SK-N-SH (cell line): ENCODE results near the gene SLCO2B1. TPM values are rescaled to one million over a fixed set of nuclear protein-coding genes. Genes with fewer than 3 reads are reported as not detected.
A peak's percentile ranks its signal among the peaks of the same experiment; 100 is the strongest.

ENCODE experiments used
- CTCF ChIA-PET: fragments of 300-600, 350-600 bp; formaldehyde crosslinking; extraction: SDS; loops from one replicate; lab custom pipeline; 2021; lab: Yijun Ruan, JAX
- POLR2A ChIA-PET: fragments of 350-600 bp; sonication (Branson Sonifier 250); formaldehyde crosslinking; extraction: SDS; loops from one replicate; lab custom pipeline; 2020; ENCODE audit warnings: antibody characterized with exemption, inconsistent platforms; lab: Yijun Ruan, JAX
- DNase-seq: peaks from one replicate; pipeline ENCODE4 v3.0.0; 2012
- H2AFZ ChIP-seq: fragments of 200-600 bp; sonication (generic); 2 replicates; pipeline ENCODE4 v1.8.1; 2016; ENCODE audit warnings: antibody characterized with exemption, mild to moderate bottlenecking, low read depth
- H3F3A ChIP-seq: fragments of 200-600 bp; sonication (generic); replicated peaks from 2 replicates; pipeline ENCODE3; 2016; ENCODE audit warnings: antibody characterized with exemption, mild to moderate bottlenecking; ENCODE audit not compliant: insufficient read depth
- H3K27ac ChIP-seq, 2 experiments: fragments of 200-500 bp in 1 of 2; fragments of 200-600 bp in 1 of 2; sonication (Bioruptor generic) in 1 of 2; sonication (generic), shearing (Covaris generic) in 1 of 2; 2 replicates each; pipeline versions ENCODE4 v1.5.1 to v1.6.1; 2014 to 2016; ENCODE audit warnings: low read depth in 2 of 2, inconsistent platforms in 1 of 2, low read length in 1 of 2, mild to moderate bottlenecking in 1 of 2, mixed read lengths in 1 of 2
- H3K27me3 ChIP-seq: fragments of 200-600 bp; sonication (generic), shearing (Covaris generic); 2 replicates; pipeline ENCODE4 v1.6.1; 2016; ENCODE audit warnings: mixed run types; ENCODE audit not compliant: insufficient read depth
- H3K36me3 ChIP-seq, 2 experiments: fragments of 200-500 bp in 1 of 2; fragments of 200-600 bp in 1 of 2; sonication (Bioruptor generic) in 1 of 2; sonication (generic) in 1 of 2; replicated peaks in 1 of 2; 2 replicates each; pipeline versions ENCODE3 to v1.5.1; 2014 to 2016; ENCODE audit warnings: low read length in 1 of 2, mild to moderate bottlenecking in 1 of 2; ENCODE audit not compliant: insufficient read depth in 2 of 2, control insufficient read depth in 1 of 2
- H3K4me1 ChIP-seq, 2 experiments: fragments of 200-500 bp in 1 of 2; fragments of 200-600 bp in 1 of 2; sonication (Bioruptor generic) in 1 of 2; sonication (generic), shearing (Covaris generic) in 1 of 2; 2 replicates each; pipeline versions ENCODE4 v1.5.1 to v1.6.1; 2014 to 2016; ENCODE audit warnings: low read depth in 1 of 2, low read length in 1 of 2, mixed run types in 1 of 2; ENCODE audit not compliant: insufficient read depth in 2 of 2, control insufficient read depth in 1 of 2
- H3K4me2 ChIP-seq: fragments of 200-600 bp; sonication (generic), shearing (Covaris generic); 2 replicates; pipeline ENCODE4 v1.6.1; 2017; ENCODE audit warnings: mixed run types
- H3K4me3 ChIP-seq, 2 experiments: fragments of 200-500 bp in 1 of 2; fragments of 200-600 bp in 1 of 2; sonication (Bioruptor generic) in 1 of 2; sonication (generic), shearing (Covaris generic) in 1 of 2; 2 replicates each; pipeline versions ENCODE4 v1.5.1 to v1.8.1; 2014 to 2016; ENCODE audit warnings: low read depth in 2 of 2, inconsistent platforms in 1 of 2, low read length in 1 of 2, mild to moderate bottlenecking in 1 of 2, mixed read lengths in 1 of 2, moderate library complexity in 1 of 2
- H3K79me2 ChIP-seq: fragments of 200-600 bp; sonication (generic); 2 replicates; pipeline ENCODE4 v1.8.1; 2017; ENCODE audit warnings: mild to moderate bottlenecking; ENCODE audit not compliant: insufficient read depth
- H3K9ac ChIP-seq: fragments of 200-600 bp; sonication (generic); 2 replicates; pipeline ENCODE4 v1.6.1; 2017; ENCODE audit warnings: mixed run types
- H3K9me2 ChIP-seq: fragments of 200-600 bp; sonication (generic); 2 replicates; pipeline ENCODE4 v1.6.1; 2017; ENCODE audit warnings: mixed run types
- H3K9me3 ChIP-seq: fragments of 200-600 bp; sonication (generic); 2 replicates; pipeline ENCODE4 v1.6.1; 2017; ENCODE audit warnings: mixed run types, mild to moderate bottlenecking, moderate library complexity
- H4K20me1 ChIP-seq: fragments of 200-600 bp; sonication (generic); 2 replicates; pipeline ENCODE4 v1.6.1; 2017; ENCODE audit warnings: mild to moderate bottlenecking, mixed run types; ENCODE audit not compliant: insufficient read depth
- CTCF ChIP-seq: fragments of 200-600 bp; sonication (generic); IDR thresholded peaks from 2 replicates; pipeline ENCODE4 v1.6.1; 2017; ENCODE audit warnings: antibody characterized with exemption, mild to moderate bottlenecking, moderate library complexity
- GATA2 ChIP-seq: sonication (generic); formaldehyde crosslinking; IDR thresholded peaks from 2 replicates; pipeline ENCODE4 v1.5.0; 2020; ENCODE audit warnings: mild to moderate bottlenecking, missing genetic modification reagents
- NRF1 ChIP-seq: IDR thresholded peaks from 2 replicates; pipeline ENCODE4 v1.6.1; 2012; ENCODE audit warnings: low read depth, mild to moderate bottlenecking, low read length
- RAD21 ChIP-seq: IDR thresholded peaks from 2 replicates; pipeline ENCODE4 v1.6.1; 2012; ENCODE audit warnings: mild to moderate bottlenecking, low read length
- RCOR1 ChIP-seq: fragments of 150-350 bp; IDR thresholded peaks from 2 replicates; pipeline ENCODE4 v1.6.1; 2017; ENCODE audit warnings: antibody characterized with exemption, low read length
- RXRA ChIP-seq: IDR thresholded peaks from 2 replicates; pipeline ENCODE4 v1.4.0; 2012; ENCODE audit warnings: low read depth, mild to moderate bottlenecking, borderline replicate concordance
- SMC3 ChIP-seq: IDR thresholded peaks from 2 replicates; pipeline ENCODE4 v1.6.1; 2012; ENCODE audit warnings: low read depth, low read length, improper control_type of control experiment
- TAF1 ChIP-seq: IDR thresholded peaks from 2 replicates; pipeline ENCODE4 v1.6.1; 2012; ENCODE audit warnings: low read depth, mild to moderate bottlenecking, low read length, moderate library complexity, borderline replicate concordance
- YY1 ChIP-seq: IDR thresholded peaks from 2 replicates; pipeline ENCODE4 v1.4.0; 2012; ENCODE audit warnings: low read depth, mild to moderate bottlenecking
- WGBS: methylation state at CpG from one replicate; pipeline ENCODE4 v1.1.6; 2017; ENCODE audit warnings: low lambda C conversion rate; 5-methylcytosine and 5-hydroxymethylcytosine counted together
- polyA plus RNA-seq, 3 experiments: library from polyadenylated mRNA; depleted of rRNA; stranded (reverse); fragments of >200 nt; gene quantifications; 2 replicates each; pipeline ENCODE4 v1.2.3, GENCODE V29; 2012

The SLCO2B1 gene
- polyA plus RNA-seq, 1 of the 3 experiments (the other 2 are of a cell fraction): 0.18 TPM

- ChIA-PET POLR2A (no interaction called here), CTCF (interaction anchor here (1.2 to 25.0 kb wide), 6 partner anchors 7 to 206 kb away, joined by 4 to 1115 read pairs (median 17); partner anchors contain the start of gene TPBGL)
- H3K9ac ChIP-seq: no peak overlapping the region
- H2AFZ ChIP-seq: no peak overlapping the region
- no peaks in the 10 kb centered on the region for H3K9me2 ChIP-seq
- H3K4me3 ChIP-seq: no peak overlapping the region
- H3K4me2 ChIP-seq: no peak overlapping the region
- H4K20me1 ChIP-seq: no peaks in the 10 kb centered on the region
- no peaks in the 10 kb centered on the region for H3K79me2 ChIP-seq
- H3K9me3 ChIP-seq: no peaks in the 10 kb centered on the region
- H3F3A ChIP-seq: no peaks in the 10 kb centered on the region
- no peaks in the 10 kb centered on the region for H3K36me3 ChIP-seq
- no peak for DNase-seq
- no peak for TF ChIP-seq TAF1
- no peak for TF ChIP-seq YY1
- H3K4me1 ChIP-seq: no peaks in the 10 kb centered on the region; a peak in 1 of 4 replicates
- H3K27ac ChIP-seq: no peak overlapping the region
- WGBS: 73% methylated on average over 1 of the region's 1 CpG
- H3K27me3 ChIP-seq: peaks cover 13% of the 10 kb centered on the region; the same call in 1 of the 2 replicates
Measured at GRCh38 chr11:75135651-75136050, 15.3 kb upstream of the SLCO2B1 start.

- Histone ChIP-seq H3K27ac (no peak overlapping the region), H4K20me1 (no peaks in the 10 kb centered on the region), H3K9me2 (no peaks in the 10 kb centered on the region), H2AFZ (no peak overlapping the region), H3K27me3 (peaks cover 7% of the 10 kb centered on the region; the same call in 1 of the 2 replicates), H3K79me2 (no peaks in the 10 kb centered on the region), H3K4me3 (no peak overlapping the region; a peak in 1 of 4 replicates), H3K9me3 (no peaks in the 10 kb centered on the region), H3K4me2 (no peak overlapping the region), H3K4me1 (peaks cover 6 to 10% of the 10 kb centered on the region in 2 experiments; a peak in 2 of 4 replicates), H3F3A (peaks cover 9% of the 10 kb centered on the region), H3K9ac (no peak overlapping the region), H3K36me3 (no peaks in the 10 kb centered on the region)
- POLR2A ChIA-PET: interaction anchor here (0.6 to 0.9 kb wide), 5 partner anchors 48 to 118 kb away, joined by 3 to 5 read pairs (median 3); partner anchors contain the start of gene TPBGL
- TF ChIP-seq RAD21 (peak; percentile 87), RXRA (no peak), RCOR1 (no peak), NRF1 (no peak), GATA2 (CRISPR knock-in tag) (no peak), SMC3 (peak; percentile 94), CTCF (peak; percentile 84)
- peak; percentile 79 for DNase-seq
- WGBS: 51% methylated on average over 22 of the region's 22 CpGs
- CTCF ChIA-PET: interaction anchor here (0.6 to 25.0 kb wide), 72 partner anchors 10 to 438 kb away, joined by 3 to 1115 read pairs (median 5); partner anchors contain the start of genes SLCO2B1 and TPBGL
Measured at GRCh38 chr11:75140269-75141138, 10.4 kb upstream of the SLCO2B1 start.
